PFSK-1 (cell line): ENCODE data around the gene PTCRA.

Source experiments
- POLR2AphosphoS5 ChIP-seq: IDR thresholded peaks from 2 replicates; pipeline ENCODE4 v1.6.1; 2012; ENCODE audit warnings: low read depth, mild to moderate bottlenecking, control low read depth, low read length, moderate library complexity
- REST ChIP-seq, 2 experiments: IDR thresholded peaks; 2 replicates each; pipeline versions ENCODE4 v1.6.1 to v1.8.0; 2011 to 2012; ENCODE audit warnings: low read depth in 2 of 2, low read length in 2 of 2, control low read depth in 1 of 2, inconsistent platforms in 1 of 2, mild to moderate bottlenecking in 1 of 2, moderate library complexity in 1 of 2; ENCODE audit not compliant: insufficient read depth in 1 of 2
- TAF1 ChIP-seq: IDR thresholded peaks from 2 replicates; pipeline ENCODE4 v1.6.1; 2012; ENCODE audit warnings: low read length, control low read depth, borderline replicate concordance; ENCODE audit not compliant: insufficient read depth

GRCh38 chr6:42885702-42886101, 30.2 kb upstream of the PTCRA start:
- TF ChIP-seq TAF1 (no peak), POLR2AphosphoS5 (no peak), REST (IDR thresholded peaks at IDR 0.05; ENCODE audit: insufficient read depth in 1 of 2, low read depth in 2 of 2, low read length in 2 of 2) (no peak)
